Activated B cell treated with CpG ODN at 0.5 μM for 24 hours (primary cell): ENCODE data around the gene ZNF862. TPM values are rescaled to one million over a fixed set of nuclear protein-coding genes. Genes with fewer than 3 reads are reported as not detected.

Experiments used
- ATAC-seq: fragments of 200-7000 bp; cut with Tn5 transposase; one replicate; pipeline ENCODE4 v1.10.0; 2021; ENCODE audit warnings: low read depth, mild to moderate bottlenecking, moderate library complexity
- CTCF ChIA-PET: fragments of 350-600 bp; sonication (Branson Sonifier 250); formaldehyde crosslinking; loops from one replicate; lab custom pipeline; 2021; ENCODE audit warnings: antibody characterized with exemption; lab: Charles Lee
- POLR2A ChIA-PET: fragments of 350-600 bp; sonication (Branson Sonifier 250); formaldehyde crosslinking; loops from one replicate; lab custom pipeline; 2021; ENCODE audit warnings: antibody characterized with exemption; lab: Charles Lee
- DNase-seq: peaks from one replicate; pipeline ENCODE4 v3.0.0; 2022
- H3K27ac Mint-ChIP-seq: one replicate; pipeline ENCODE4 v1.8.0; 2020; ENCODE audit warnings: mixed read lengths
- H3K27me3 Mint-ChIP-seq: one replicate; pipeline ENCODE4 v1.8.0; 2021; ENCODE audit warnings: mixed read lengths
- H3K36me3 Mint-ChIP-seq: one replicate; pipeline ENCODE4 v1.8.0; 2021; ENCODE audit warnings: low read depth, mixed read lengths
- H3K4me1 Mint-ChIP-seq: one replicate; pipeline ENCODE4 v1.8.0; 2021; ENCODE audit warnings: mixed read lengths
- H3K4me3 Mint-ChIP-seq: one replicate; pipeline ENCODE4 v1.8.0; 2020; ENCODE audit warnings: mild to moderate bottlenecking, mixed read lengths
- H3K9me3 Mint-ChIP-seq: one replicate; pipeline ENCODE4 v1.8.0; 2020; ENCODE audit warnings: mixed read lengths
- CTCF ChIP-seq: fragments of 200-600 bp; IDR thresholded peaks from one replicate; pipeline ENCODE4 v1.8.0; 2022; ENCODE audit warnings: antibody characterized with exemption, mild to moderate bottlenecking
- intact Hi-C: fragments of 100-400 bp; cut with micrococcal nuclease; formaldehyde crosslinking; loops from one replicate; pipeline ENCODE4 v1.15.1; 2024
- total RNA-seq: library from RNA; stranded (reverse); gene quantifications from 2 replicates; pipeline ENCODE4 v1.2.3, GENCODE V29; 2022

ZNF862 gene
- total RNA-seq, 1 donor from 2014 or later: 17.6 TPM

- H3K4me1 Mint-ChIP-seq: peaks cover 13% of the 10 kb centered on the region
These were observed 13.3 kb downstream of the ZNF862 start for GRCh38 chr7:149851449-149851848.

GRCh38 chr7:149853157-149853556 is 15.0 kb downstream of the ZNF862 start:
- DNase-seq (no peak), ATAC-seq (no peak)
- Mint-ChIP-seq H3K4me3 (no peak overlapping the region), H3K4me1 (no peaks in the 10 kb centered on the region), H3K36me3 (peaks cover 9% of the 10 kb centered on the region), H3K27me3 (no peaks in the 10 kb centered on the region), H3K27ac (no peak overlapping the region), H3K9me3 (no peaks in the 10 kb centered on the region)
- intact Hi-C loops: no loop called here
- ChIA-PET CTCF (no interaction called here), POLR2A (no interaction called here)
- no peak for TF ChIP-seq CTCF

More at GRCh38 chr7:149851449-149851848, 13.3 kb downstream of the ZNF862 start:
- Mint-ChIP-seq H3K9me3 (no peaks in the 10 kb centered on the region), H3K27me3 (no peaks in the 10 kb centered on the region), H3K4me3 (no peak overlapping the region), H3K36me3 (peaks cover 12% of the 10 kb centered on the region), H3K27ac (no peak overlapping the region)
- ChIA-PET POLR2A (no interaction called here), CTCF (no interaction called here)
- ATAC-seq (no peak), DNase-seq (no peak)
- intact Hi-C loops: no loop called here
- no peak for TF ChIP-seq CTCF

GRCh38 chr7:149854611-149855360 is 16.6 kb downstream of the ZNF862 start:
- H3K4me1 Mint-ChIP-seq: no peaks in the 10 kb centered on the region
- TF ChIP-seq CTCF: no peak
- H3K27ac Mint-ChIP-seq: no peak overlapping the region
- DNase-seq (no peak), ATAC-seq (no peak)
- ChIA-PET CTCF (no interaction called here), POLR2A (no interaction called here)
- H3K9me3 Mint-ChIP-seq: no peaks in the 10 kb centered on the region
- peaks cover 7% of the 10 kb centered on the region for H3K36me3 Mint-ChIP-seq
- intact Hi-C loops: no loop called here
- no peak overlapping the region for H3K4me3 Mint-ChIP-seq
- no peaks in the 10 kb centered on the region for H3K27me3 Mint-ChIP-seq

GRCh38 chr7:149855361-149856305 is 17.5 kb downstream of the ZNF862 start:
- no peak for DNase-seq
- intact Hi-C loops: no loop called here
- CTCF ChIA-PET: no interaction called here
- Mint-ChIP-seq H3K4me1 (no peaks in the 10 kb centered on the region), H3K27ac (no peak overlapping the region), H3K36me3 (peaks cover 11% of the 10 kb centered on the region), H3K4me3 (no peak overlapping the region), H3K9me3 (no peaks in the 10 kb centered on the region), H3K27me3 (no peaks in the 10 kb centered on the region)
- ATAC-seq: no peak
- POLR2A ChIA-PET: no interaction called here
- no peak for TF ChIP-seq CTCF

- intact Hi-C loops: no loop called here
- no peak for TF ChIP-seq CTCF
- ChIA-PET CTCF (no interaction called here), POLR2A (no interaction called here)
- ATAC-seq (no peak), DNase-seq (no peak)
- H3K4me3 Mint-ChIP-seq: no peak overlapping the region
- no peak overlapping the region for H3K27ac Mint-ChIP-seq
- H3K4me1 Mint-ChIP-seq: no peaks in the 10 kb centered on the region
- peaks cover 19% of the 10 kb centered on the region for H3K36me3 Mint-ChIP-seq
- no peaks in the 10 kb centered on the region for H3K9me3 Mint-ChIP-seq
- no peaks in the 10 kb centered on the region for H3K27me3 Mint-ChIP-seq
These were observed 18.4 kb downstream of the ZNF862 start for GRCh38 chr7:149856583-149856982.
